GOT3 (cell line): ENCODE results near the gene OR6N1.

Experiments used
- DNase-seq: peaks from one replicate; lab custom pipeline; 2025; ENCODE audit warnings: mixed read lengths; lab: John Stamatoyannopoulos, UW

OR6N1 gene

DNA sequence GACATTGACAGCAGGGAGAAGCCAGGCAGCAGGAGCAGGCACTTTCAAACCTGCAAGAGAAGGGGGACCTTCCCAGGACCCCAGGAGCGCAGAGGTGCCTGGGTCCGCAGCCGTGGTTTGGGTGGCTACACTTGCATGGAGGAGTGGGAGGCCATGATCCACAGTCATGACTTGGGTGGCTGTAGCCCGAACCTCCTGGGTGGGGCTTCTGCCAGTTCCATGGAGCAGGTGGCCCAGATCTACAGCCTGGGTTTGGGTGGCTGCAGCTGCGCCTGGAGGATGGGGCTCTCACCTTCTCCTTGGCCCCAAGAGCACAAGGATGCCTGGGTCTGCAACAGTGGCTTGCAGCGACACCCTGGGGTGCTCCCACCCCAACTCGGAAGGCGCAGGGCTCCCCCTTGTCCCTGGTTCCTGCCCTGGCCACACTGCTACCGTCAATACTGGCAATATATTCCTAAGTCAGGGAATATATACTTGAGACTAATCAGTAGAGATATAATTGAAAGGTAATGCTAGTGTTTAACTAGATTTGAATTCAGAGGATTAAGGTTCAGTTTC, 19.8 kb downstream of the OR6N1 start:
- no peak for DNase-seq

GRCh38 chr1:158735848-158736247, 36.1 kb downstream of the OR6N1 start:
- no peak for DNase-seq

GRCh38 chr1:158732524-158732923, 39.5 kb downstream of the OR6N1 start:
- no peak for DNase-seq

- DNase-seq = no peak
Measured at GRCh38 chr1:158731707-158732106, 40.3 kb downstream of the OR6N1 start.

GRCh38 chr1:158730453-158730852, 41.5 kb downstream of the OR6N1 start:
- DNase-seq = no peak

DNA sequence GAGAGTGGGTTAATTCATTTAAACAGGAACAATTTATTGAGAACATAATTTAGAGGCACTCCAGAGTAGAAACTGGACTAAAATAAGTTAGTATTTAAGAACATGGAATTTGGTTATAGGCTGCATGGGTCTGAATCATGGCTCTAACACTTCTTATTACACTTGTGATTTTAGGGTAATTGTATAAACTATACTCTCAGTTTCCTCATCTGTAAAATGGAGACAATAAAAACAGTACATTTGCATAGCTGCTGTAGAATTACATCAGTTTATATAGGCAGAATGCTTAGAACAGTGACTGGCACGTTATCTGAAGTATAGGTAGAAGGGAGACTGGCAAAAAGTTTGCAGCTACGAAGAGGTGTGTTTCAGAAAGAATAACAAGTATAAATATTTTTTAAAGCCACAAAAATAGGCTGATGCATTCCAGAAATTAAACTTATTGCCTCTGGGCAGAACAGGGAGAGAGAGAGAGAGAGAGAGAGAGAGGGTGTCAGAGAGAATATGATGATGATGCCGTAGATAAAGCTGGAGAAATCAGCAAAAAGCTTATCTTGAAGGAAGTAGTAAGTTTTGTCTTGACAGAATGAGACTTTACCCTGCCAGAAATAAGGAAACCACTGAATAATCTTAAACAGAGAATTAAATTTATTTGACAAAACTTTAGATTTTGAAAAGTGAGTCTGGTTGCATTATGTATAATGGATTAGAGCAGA, 43.3 kb downstream of the OR6N1 start:
- DNase-seq = no peak

DNA sequence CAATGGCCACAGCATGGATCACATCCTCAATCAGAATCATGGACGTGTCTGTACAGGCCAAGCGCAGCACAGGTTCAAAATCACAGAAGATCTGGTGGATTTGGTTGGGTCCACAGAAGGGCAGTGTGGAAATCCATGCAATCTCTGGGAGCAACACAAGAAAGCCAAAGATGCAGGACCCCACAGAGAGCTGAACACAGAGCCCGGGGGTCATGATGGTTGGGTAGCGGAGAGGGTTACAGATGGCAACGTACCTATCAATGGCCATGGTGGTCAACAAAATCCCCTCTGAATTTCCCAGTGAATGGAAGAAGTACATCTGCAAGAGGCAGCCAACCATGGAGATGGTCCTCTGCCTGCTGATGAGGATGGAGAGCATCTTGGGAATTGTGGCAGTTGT, 47.6 kb downstream of the OR6N1 start:
- DNase-seq = no peak

DNA sequence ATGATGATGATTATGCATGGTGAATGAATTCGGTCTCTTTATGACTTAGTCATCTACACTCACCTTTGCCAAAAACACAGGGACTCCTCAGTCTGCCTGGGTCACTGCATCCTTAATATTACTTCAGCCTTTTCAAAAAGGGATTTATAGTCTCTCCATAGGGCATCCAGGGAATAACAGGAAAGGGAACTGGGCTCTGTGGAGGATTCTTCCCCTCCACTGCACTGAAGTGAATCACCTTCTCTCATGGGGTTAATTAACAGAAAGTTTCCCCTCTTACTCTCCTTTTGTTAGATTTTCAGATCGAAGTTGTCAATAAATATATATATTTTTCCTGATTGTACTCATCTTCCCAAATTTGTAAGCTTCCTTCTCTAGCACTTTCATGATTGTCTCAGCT, 51.4 kb downstream of the OR6N1 start, which contains the start of gene OR6K3:
Gene OR6K3 (minus strand): TSS at position 101 of the 400 bp plus-strand sequence. CDS start 2,605 bp downstream, outside the sequence.
- DNase-seq = no peak

DNA sequence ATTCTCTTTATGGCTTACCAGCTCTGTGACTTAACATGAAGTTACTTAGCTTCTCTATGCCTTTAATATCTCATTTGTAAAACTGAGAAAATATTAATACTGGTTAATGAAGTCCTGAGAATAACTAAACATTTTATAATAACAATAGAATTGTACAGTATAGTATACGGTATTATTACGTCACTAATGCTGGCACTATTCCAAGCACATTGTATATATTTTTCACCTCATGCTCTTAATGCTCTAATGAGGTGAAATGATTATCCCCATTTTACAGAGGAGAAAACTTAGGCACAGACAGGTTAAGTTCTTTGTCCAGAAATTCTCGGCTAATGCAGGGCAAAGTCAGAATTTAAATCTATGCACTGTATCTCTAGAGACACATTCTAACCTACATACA, 52.3 kb downstream of the OR6N1 start:
- no peak for DNase-seq

DNA sequence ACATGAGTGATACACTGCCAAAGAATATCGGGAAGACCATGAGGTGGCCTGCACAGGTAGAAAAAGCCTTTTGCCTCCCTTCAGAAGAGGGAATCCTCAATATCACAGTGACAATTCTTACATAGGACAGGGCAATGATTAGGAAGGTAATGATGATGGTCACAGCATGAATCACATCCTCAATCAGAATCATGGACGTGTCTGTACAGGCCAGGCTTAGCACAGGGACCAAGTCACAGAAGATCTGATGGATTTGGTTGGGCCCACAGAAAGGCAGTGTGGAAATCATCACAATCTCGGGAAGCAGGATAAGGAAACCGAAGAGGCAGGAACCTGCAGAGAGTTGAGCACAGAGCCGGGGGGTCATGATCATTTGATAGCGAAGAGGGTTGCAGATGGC, 54.7 kb downstream of the OR6N1 start:
- no peak for DNase-seq

DNA sequence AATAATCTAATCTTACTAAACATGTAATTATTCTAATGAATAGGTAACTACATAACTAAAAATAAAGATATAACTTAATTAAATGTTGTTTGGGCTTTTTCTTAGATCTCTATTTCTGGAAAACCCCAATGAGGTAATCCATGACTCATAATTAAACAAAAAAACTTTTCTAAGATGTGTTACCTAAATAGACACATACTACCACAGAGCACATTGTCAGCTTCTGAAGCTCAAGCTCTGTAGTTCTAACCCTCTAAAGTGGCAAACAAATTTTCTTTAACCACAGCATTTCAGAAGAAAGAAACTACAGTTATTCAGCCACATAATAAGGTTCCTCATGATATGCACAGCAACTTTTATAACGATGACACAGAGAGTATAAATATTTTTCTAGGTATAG, 55.7 kb downstream of the OR6N1 start:
- DNase-seq = no peak

GRCh38 chr1:158714754-158715153, 57.2 kb downstream of the OR6N1 start:
- no peak for DNase-seq
